MM.1S (cell line): Measurements from ENCODE around the gene ADAP1.

ENCODE experiments used
- DNase-seq: peaks from one replicate; pipeline ENCODE4 v3.0.0-alpha.2; 2015
- H2AFZ ChIP-seq: fragments of 300-600 bp; sonication (generic); 2 replicates; pipeline ENCODE4 v1.6.0; 2016; ENCODE audit warnings: antibody characterized with exemption, low read length
- H3F3A ChIP-seq: fragments of 300-600 bp; sonication (generic); 2 replicates; pipeline ENCODE4 v1.6.1; 2016; ENCODE audit warnings: mild to moderate bottlenecking, antibody characterized with exemption, low read length, moderate library complexity, mixed read lengths; ENCODE audit not compliant: insufficient read depth
- H3K27ac ChIP-seq: fragments of 300-600 bp; sonication (generic); 2 replicates; pipeline ENCODE4 v1.5.1; 2016; ENCODE audit warnings: mild to moderate bottlenecking, low read length
- H3K27me3 ChIP-seq: fragments of 300-600 bp; sonication (generic); replicated peaks from 2 replicates; pipeline ENCODE4 v1.6.0; 2016; ENCODE audit warnings: low read length; ENCODE audit not compliant: insufficient read depth
- H3K36me3 ChIP-seq: fragments of 300-600 bp; sonication (generic); replicated peaks from 2 replicates; pipeline ENCODE4 v1.6.1; 2016; ENCODE audit warnings: mild to moderate bottlenecking, low read length, mixed read lengths; ENCODE audit not compliant: insufficient read depth
- H3K4me1 ChIP-seq: fragments of 300-600 bp; sonication (generic); 2 replicates; pipeline ENCODE4 v1.6.1; 2016; ENCODE audit warnings: low read length, mixed read lengths
- H3K4me2 ChIP-seq: fragments of 300-600 bp; sonication (generic); 2 replicates; pipeline ENCODE4 v1.6.0; 2016; ENCODE audit warnings: low read depth, low read length
- H3K4me3 ChIP-seq: fragments of 300-600 bp; sonication (generic); 2 replicates; pipeline ENCODE4 v1.5.1; 2016; ENCODE audit warnings: low read length, mixed read lengths
- H3K79me2 ChIP-seq: fragments of 300-600 bp; sonication (generic); 2 replicates; pipeline ENCODE4 v1.6.1; 2016; ENCODE audit warnings: mixed run types, low read length, mixed read lengths
- H3K9ac ChIP-seq: fragments of 300-600 bp; sonication (generic); 2 replicates; pipeline ENCODE4 v1.6.1; 2016; ENCODE audit warnings: low read length, mixed read lengths
- H3K9me2 ChIP-seq: fragments of 300-600 bp; sonication (generic); replicated peaks from 2 replicates; pipeline ENCODE4 v1.6.1; 2016; ENCODE audit warnings: mild to moderate bottlenecking, low read length, mixed read lengths; ENCODE audit not compliant: insufficient read depth
- H3K9me3 ChIP-seq: fragments of 300-600 bp; sonication (generic); replicated peaks from 2 replicates; pipeline ENCODE4 v1.6.1; 2016; ENCODE audit warnings: mild to moderate bottlenecking, low read length, mixed read lengths; ENCODE audit not compliant: insufficient read depth
- H4K20me1 ChIP-seq: fragments of 300-600 bp; sonication (generic); 2 replicates; pipeline ENCODE4 v1.6.1; 2016; ENCODE audit warnings: mild to moderate bottlenecking, low read length, moderate library complexity, mixed read lengths; ENCODE audit not compliant: insufficient read depth
- CTCF ChIP-seq: fragments of 300-600 bp; sonication (generic); IDR thresholded peaks from 2 replicates; pipeline ENCODE4 v1.5.1; 2016; ENCODE audit warnings: antibody characterized with exemption, low read length, mixed read lengths
- EZH2 ChIP-seq: fragments of 300-600 bp; sonication (generic); optimal IDR thresholded peaks from 2 replicates; pipeline ENCODE3; 2017; ENCODE audit warnings: low read depth, mild to moderate bottlenecking, antibody characterized with exemption, low read length, mixed read lengths
- EZH2phosphoT487 ChIP-seq: fragments of 300-600 bp; sonication (generic); IDR thresholded peaks from 2 replicates; pipeline ENCODE4 v1.6.1; 2018; ENCODE audit warnings: antibody characterized with exemption, low read length

The ADAP1 gene

GRCh38 chr7:939843-940242, 14.6 kb downstream of the ADAP1 start:
- Histone ChIP-seq H3K27me3 (peaks cover 47% of the 10 kb centered on the region), H3K4me3 (no peak overlapping the region), H3K4me2 (no peak overlapping the region), H3K27ac (no peak overlapping the region), H3K9me3 (no peaks in the 10 kb centered on the region), H3K4me1 (no peaks in the 10 kb centered on the region), H3K9me2 (no peaks in the 10 kb centered on the region), H4K20me1 (no peaks in the 10 kb centered on the region), H3K36me3 (no peaks in the 10 kb centered on the region), H2AFZ (no peak overlapping the region), H3K79me2 (no peaks in the 10 kb centered on the region), H3F3A (no peaks in the 10 kb centered on the region), H3K9ac (no peak overlapping the region)
- DNase-seq, result no peak
- TF ChIP-seq EZH2 (no peak), EZH2phosphoT487 (no peak), CTCF (no peak)

GRCh38 chr7:938546-939185, 15.8 kb downstream of the ADAP1 start:
- H3K9me2 ChIP-seq, result no peaks in the 10 kb centered on the region
- no peak overlapping the region for H3K4me2 ChIP-seq
- H3K4me3 ChIP-seq, result no peak overlapping the region
- TF ChIP-seq EZH2phosphoT487 (no peak), EZH2 (no peak), CTCF (no peak)
- no peak overlapping the region for H3K27ac ChIP-seq
- H3K4me1 ChIP-seq, result no peaks in the 10 kb centered on the region
- H3K9ac ChIP-seq, result no peak overlapping the region
- no peaks in the 10 kb centered on the region for H3K79me2 ChIP-seq
- H3K36me3 ChIP-seq, result no peaks in the 10 kb centered on the region
- peaks cover 42% of the 10 kb centered on the region for H3K27me3 ChIP-seq
- no peaks in the 10 kb centered on the region for H3F3A ChIP-seq
- no peaks in the 10 kb centered on the region for H3K9me3 ChIP-seq
- H2AFZ ChIP-seq, result no peak overlapping the region
- no peak for DNase-seq
- no peaks in the 10 kb centered on the region for H4K20me1 ChIP-seq

- H3F3A ChIP-seq, result no peaks in the 10 kb centered on the region
- H3K27ac ChIP-seq, result no peak overlapping the region
- no peak overlapping the region for H3K4me2 ChIP-seq
- H4K20me1 ChIP-seq, result no peaks in the 10 kb centered on the region
- DNase-seq, result no peak
- no peaks in the 10 kb centered on the region for H3K36me3 ChIP-seq
- no peaks in the 10 kb centered on the region for H3K9me3 ChIP-seq
- H3K27me3 ChIP-seq, result peaks cover 42% of the 10 kb centered on the region
- no peak for TF ChIP-seq EZH2phosphoT487
- no peak for TF ChIP-seq CTCF
- TF ChIP-seq EZH2, result no peak
- H3K9me2 ChIP-seq, result no peaks in the 10 kb centered on the region
- no peak overlapping the region for H3K4me3 ChIP-seq
- H3K4me1 ChIP-seq, result no peaks in the 10 kb centered on the region
- no peaks in the 10 kb centered on the region for H3K79me2 ChIP-seq
- H2AFZ ChIP-seq, result no peak overlapping the region
- H3K9ac ChIP-seq, result no peak overlapping the region
Observed at GRCh38 chr7:937856-938484, 16.5 kb downstream of the ADAP1 start.
